HG03095 (cell line): ENCODE data around the gene IGFL2.
"Not testable (repeated sequence)": the region's sequence is repeated elsewhere in the genome, so short reads cannot be mapped to it uniquely, and the experiment has no call there.

Source experiments
- ATAC-seq: cut with Tn5 transposase; IDR thresholded peaks from one replicate; pipeline ENCODE4 v1.9.1; 2021; ENCODE audit warnings: moderate library complexity; ENCODE audit not compliant: unreplicated experiment

Gene IGFL2

GRCh38 chr19:46147791-46148288, at the start of gene IGFL2:
TSS of gene IGFL2 (plus strand) at chr19:46148238. CDS start at chr19:46148279, 41 bp downstream.
- ATAC-seq = no peak

- no peak for ATAC-seq
Measured at GRCh38 chr19:46100344-46100743, 47.7 kb upstream of the IGFL2 start.

GRCh38 chr19:46101293-46101692, 46.7 kb upstream of the IGFL2 start:
- ATAC-seq = no peak

- ATAC-seq = not testable (repeated sequence)
Measured at GRCh38 chr19:46102333-46102732, 45.7 kb upstream of the IGFL2 start.

- no peak for ATAC-seq
Measured at GRCh38 chr19:46107371-46107770, 40.7 kb upstream of the IGFL2 start.

- ATAC-seq = no peak
Measured at GRCh38 chr19:46109876-46110275, 38.2 kb upstream of the IGFL2 start.

- no peak for ATAC-seq
Measured at GRCh38 chr19:46111376-46111775, 36.7 kb upstream of the IGFL2 start.

- ATAC-seq = no peak
Measured at GRCh38 chr19:46112527-46112926, 35.5 kb upstream of the IGFL2 start.

GRCh38 chr19:46113726-46114125, 34.3 kb upstream of the IGFL2 start:
- no peak for ATAC-seq

GRCh38 chr19:46115396-46116106, 32.5 kb upstream of the IGFL2 start:
- peak; percentile 63 for ATAC-seq

GRCh38 chr19:46116121-46116520, 31.9 kb upstream of the IGFL2 start:
- ATAC-seq = no peak

GRCh38 chr19:46118136-46118535, 29.9 kb upstream of the IGFL2 start:
- no peak for ATAC-seq

- ATAC-seq = no peak
Measured at GRCh38 chr19:46124638-46125115, 23.4 kb upstream of the IGFL2 start, which contains the start of gene IGFL3. TSS of gene IGFL3 (minus strand) at chr19:46124688. CDS start at chr19:46124649, 39 bp downstream.

- ATAC-seq = no peak
Measured at GRCh38 chr19:46125447-46125846, 22.6 kb upstream of the IGFL2 start.

GRCh38 chr19:46126086-46126580, 21.9 kb upstream of the IGFL2 start:
- no peak for ATAC-seq

- no peak for ATAC-seq
Measured at GRCh38 chr19:46131485-46132143, 16.4 kb upstream of the IGFL2 start.

- ATAC-seq = no peak
Measured at GRCh38 chr19:46132508-46133100, 15.4 kb upstream of the IGFL2 start.

GRCh38 chr19:46133101-46133627, 14.9 kb upstream of the IGFL2 start:
- no peak for ATAC-seq

GRCh38 chr19:46133777-46134241, 14.2 kb upstream of the IGFL2 start:
- ATAC-seq = no peak

- no peak for ATAC-seq
Measured at GRCh38 chr19:46134527-46134926, 13.5 kb upstream of the IGFL2 start.

- no peak for ATAC-seq
Measured at GRCh38 chr19:46137915-46138473, 10.0 kb upstream of the IGFL2 start.
